ENCODE measurements around the gene DNMT1.

The DNMT1 gene

GRCh38 chr19:10126213-10126639 lies 68.5 kb downstream of the DNMT1 start:
- Mint-ChIP-seq H3K9me3 (no peaks in the 10 kb centered on the region), H3K27ac (ENCODE audit: low read depth) (no peak overlapping the region), H3K4me3 (no peak overlapping the region), H3K27me3 (no peaks in the 10 kb centered on the region), H3K36me3 (ENCODE audit: insufficient read depth) (peaks cover 9% of the 10 kb centered on the region), H3K4me1 (no peaks in the 10 kb centered on the region)
- no peak for DNase-seq (ENCODE audit: low spot score in 2 of 2)
- ATAC-seq (replicated peaks; ENCODE audit: extremely low read depth, poor library complexity, severe bottlenecking) = no peak

GRCh38 chr19:10124429-10124828 lies 70.3 kb downstream of the DNMT1 start:
- no peaks in the 10 kb centered on the region for H3K27me3 Mint-ChIP-seq
- no peak for DNase-seq (ENCODE audit: low spot score in 2 of 2)

GRCh38 chr19:10122045-10122444 lies 72.7 kb downstream of the DNMT1 start:
- H3K9me3 Mint-ChIP-seq = no peaks in the 10 kb centered on the region
- peaks cover 25% of the 10 kb centered on the region for H3K36me3 Mint-ChIP-seq (ENCODE audit: insufficient read depth)
- DNase-seq (ENCODE audit: low spot score in 2 of 2) (no peak), ATAC-seq (replicated peaks; ENCODE audit: extremely low read depth, poor library complexity, severe bottlenecking) (no peak)
- no peaks in the 10 kb centered on the region for H3K27me3 Mint-ChIP-seq
- no peak overlapping the region for H3K27ac Mint-ChIP-seq (ENCODE audit: low read depth)
- H3K4me1 Mint-ChIP-seq = peaks cover 13% of the 10 kb centered on the region
- no peak overlapping the region for H3K4me3 Mint-ChIP-seq

More at GRCh38 chr19:10124429-10124828, 70.3 kb downstream of the DNMT1 start:
- H3K9me3 Mint-ChIP-seq = no peaks in the 10 kb centered on the region
- H3K27ac Mint-ChIP-seq (ENCODE audit: low read depth) = no peak overlapping the region
- no peak overlapping the region for H3K4me3 Mint-ChIP-seq
- H3K36me3 Mint-ChIP-seq (ENCODE audit: insufficient read depth) = peaks cover 11% of the 10 kb centered on the region
- no peak for ATAC-seq (replicated peaks; ENCODE audit: extremely low read depth, poor library complexity, severe bottlenecking)
- peaks cover 6% of the 10 kb centered on the region for H3K4me1 Mint-ChIP-seq

- Mint-ChIP-seq H3K36me3 (ENCODE audit: insufficient read depth) (peaks cover 32% of the 10 kb centered on the region), H3K27ac (ENCODE audit: low read depth) (no peak overlapping the region), H3K9me3 (no peaks in the 10 kb centered on the region), H3K4me3 (no peak overlapping the region), H3K4me1 (peaks cover 23% of the 10 kb centered on the region), H3K27me3 (no peaks in the 10 kb centered on the region)
- no peak for DNase-seq (ENCODE audit: low spot score in 2 of 2)
- ATAC-seq (replicated peaks; ENCODE audit: extremely low read depth, poor library complexity, severe bottlenecking) = no peak
Measured at GRCh38 chr19:10120538-10121189, 74.1 kb downstream of the DNMT1 start.

GRCh38 chr19:10118960-10119359 lies 75.8 kb downstream of the DNMT1 start:
- Mint-ChIP-seq H3K4me3 (peak overlapping the region; percentile 93), H3K4me1 (peaks cover 30% of the 10 kb centered on the region), H3K36me3 (ENCODE audit: insufficient read depth) (peaks cover 42% of the 10 kb centered on the region), H3K9me3 (no peaks in the 10 kb centered on the region), H3K27me3 (no peaks in the 10 kb centered on the region), H3K27ac (ENCODE audit: low read depth) (peak overlapping the region; percentile 94)
- DNase-seq (ENCODE audit: low spot score in 2 of 2) = no peak
- ATAC-seq (replicated peaks; ENCODE audit: extremely low read depth, poor library complexity, severe bottlenecking) = no peak

GRCh38 chr19:10116866-10117616 lies 77.7 kb downstream of the DNMT1 start:
- Mint-ChIP-seq H3K27me3 (no peaks in the 10 kb centered on the region), H3K9me3 (no peaks in the 10 kb centered on the region), H3K4me1 (peaks cover 48% of the 10 kb centered on the region), H3K4me3 (no peak overlapping the region), H3K27ac (ENCODE audit: low read depth) (peak overlapping the region; percentile 72), H3K36me3 (ENCODE audit: insufficient read depth) (peaks cover 58% of the 10 kb centered on the region)
- ATAC-seq (replicated peaks; ENCODE audit: extremely low read depth, poor library complexity, severe bottlenecking) (no peak), DNase-seq (ENCODE audit: low spot score in 2 of 2) (no peak)

- no peaks in the 10 kb centered on the region for H3K9me3 Mint-ChIP-seq
- no peaks in the 10 kb centered on the region for H3K27me3 Mint-ChIP-seq
- H3K36me3 Mint-ChIP-seq (ENCODE audit: insufficient read depth) = peaks cover 66% of the 10 kb centered on the region
- H3K4me3 Mint-ChIP-seq = peak overlapping the region; percentile 44
- ATAC-seq (replicated peaks; ENCODE audit: extremely low read depth, poor library complexity, severe bottlenecking) (no peak), DNase-seq (ENCODE audit: low spot score in 2 of 2) (no peak)
- peak overlapping the region; percentile 72 for H3K27ac Mint-ChIP-seq (ENCODE audit: low read depth)
- peaks cover 54% of the 10 kb centered on the region for H3K4me1 Mint-ChIP-seq
Measured at GRCh38 chr19:10116085-10116865, 78.5 kb downstream of the DNMT1 start.

GRCh38 chr19:10115392-10116084 lies 79.2 kb downstream of the DNMT1 start:
- Mint-ChIP-seq H3K27ac (ENCODE audit: low read depth) (peak overlapping the region; percentile 72), H3K9me3 (no peaks in the 10 kb centered on the region), H3K36me3 (ENCODE audit: insufficient read depth) (peaks cover 72% of the 10 kb centered on the region), H3K4me1 (peaks cover 59% of the 10 kb centered on the region), H3K27me3 (no peaks in the 10 kb centered on the region), H3K4me3 (peak overlapping the region; percentile 44)
- ATAC-seq (replicated peaks; ENCODE audit: extremely low read depth, poor library complexity, severe bottlenecking) (no peak), DNase-seq (ENCODE audit: low spot score in 2 of 2) (no peak)

- Mint-ChIP-seq H3K27ac (ENCODE audit: low read depth) (peak overlapping the region; percentile 81), H3K4me3 (peak overlapping the region; percentile 61), H3K27me3 (no peaks in the 10 kb centered on the region), H3K36me3 (ENCODE audit: insufficient read depth) (peaks cover 77% of the 10 kb centered on the region), H3K9me3 (no peaks in the 10 kb centered on the region), H3K4me1 (peaks cover 62% of the 10 kb centered on the region)
- no peak for ATAC-seq (replicated peaks; ENCODE audit: extremely low read depth, poor library complexity, severe bottlenecking)
- DNase-seq (ENCODE audit: low spot score in 2 of 2) = no peak
Measured at GRCh38 chr19:10114651-10115391, 79.9 kb downstream of the DNMT1 start.

GRCh38 chr19:10113964-10114650 lies 80.6 kb downstream of the DNMT1 start:
- ATAC-seq (replicated peaks; ENCODE audit: extremely low read depth, poor library complexity, severe bottlenecking) (no peak), DNase-seq (ENCODE audit: low spot score in 2 of 2) (no peak)
- peak overlapping the region; percentile 99 for H3K27ac Mint-ChIP-seq (ENCODE audit: low read depth)
- H3K9me3 Mint-ChIP-seq = no peaks in the 10 kb centered on the region
- H3K4me3 Mint-ChIP-seq = peak overlapping the region; percentile 85
- no peaks in the 10 kb centered on the region for H3K27me3 Mint-ChIP-seq
- peaks cover 56% of the 10 kb centered on the region for H3K4me1 Mint-ChIP-seq
- H3K36me3 Mint-ChIP-seq (ENCODE audit: insufficient read depth) = peaks cover 79% of the 10 kb centered on the region

GRCh38 chr19:10113592-10113963 lies 81.2 kb downstream of the DNMT1 start:
- Mint-ChIP-seq H3K36me3 (ENCODE audit: insufficient read depth) (peaks cover 80% of the 10 kb centered on the region), H3K4me1 (peaks cover 51% of the 10 kb centered on the region), H3K4me3 (peak overlapping the region; percentile 85), H3K27ac (ENCODE audit: low read depth) (peak overlapping the region; percentile 99), H3K27me3 (no peaks in the 10 kb centered on the region), H3K9me3 (no peaks in the 10 kb centered on the region)
- DNase-seq (ENCODE audit: low spot score in 2 of 2) (no peak), ATAC-seq (replicated peaks; ENCODE audit: extremely low read depth, poor library complexity, severe bottlenecking) (no peak)
